BLaER1 (cell line): Measurements from ENCODE around the gene SORT1.
"Not testable (repeated sequence)": the region's sequence is repeated elsewhere in the genome, so short reads cannot be mapped to it uniquely, and the experiment has no call there.

Experiments
- H3K27ac ChIP-seq: shearing (Covaris generic); formaldehyde crosslinking; 2 replicates; pipeline ENCODE4 v1.8.1; 2022
- H3K27me3 ChIP-seq: shearing (Covaris generic); formaldehyde crosslinking; 2 replicates; pipeline ENCODE4 v1.8.1; 2022
- H3K36me3 ChIP-seq: shearing (Covaris generic); formaldehyde crosslinking; 2 replicates; pipeline ENCODE4 v1.8.1; 2022
- H3K4me1 ChIP-seq: shearing (Covaris generic); formaldehyde crosslinking; 2 replicates; pipeline ENCODE4 v1.8.1; 2022
- H3K4me2 ChIP-seq: shearing (Covaris generic); formaldehyde crosslinking; 2 replicates; pipeline ENCODE4 v1.8.1; 2022
- H3K4me3 ChIP-seq: shearing (Covaris generic); formaldehyde crosslinking; 2 replicates; pipeline ENCODE4 v1.8.1; 2022
- H3K9ac ChIP-seq: shearing (Covaris generic); formaldehyde crosslinking; 2 replicates; pipeline ENCODE4 v1.8.1; 2022
- H3K9me3 ChIP-seq: shearing (Covaris generic); formaldehyde crosslinking; 2 replicates; pipeline ENCODE4 v1.8.1; 2022
- H4K20me1 ChIP-seq: shearing (Covaris generic); formaldehyde crosslinking; 2 replicates; pipeline ENCODE4 v1.8.1; 2022
- Cebpa-rat ChIP-seq: shearing (Covaris generic); IDR thresholded peaks from 2 replicates; pipeline ENCODE4 v1.8.1; 2022

The SORT1 gene

GRCh38 chr1:109383087-109383779 lies 14.5 kb downstream of the SORT1 start:
- H3K27ac ChIP-seq: no peak overlapping the region
- H3K4me2 ChIP-seq: no peak overlapping the region
- H4K20me1 ChIP-seq: no peaks in the 10 kb centered on the region
- peaks cover 26% of the 10 kb centered on the region for H3K4me1 ChIP-seq
- H3K9me3 ChIP-seq: no peaks in the 10 kb centered on the region
- no peak overlapping the region for H3K4me3 ChIP-seq
- TF ChIP-seq Cebpa-rat: no peak
- no peaks in the 10 kb centered on the region for H3K27me3 ChIP-seq
- no peaks in the 10 kb centered on the region for H3K36me3 ChIP-seq
- no peak overlapping the region for H3K9ac ChIP-seq

- H3K36me3 ChIP-seq: no peaks in the 10 kb centered on the region
- H3K27ac ChIP-seq: no peak overlapping the region
- H4K20me1 ChIP-seq: no peaks in the 10 kb centered on the region
- H3K9me3 ChIP-seq: no peaks in the 10 kb centered on the region
- no peak for TF ChIP-seq Cebpa-rat
- H3K4me1 ChIP-seq: peaks cover 26% of the 10 kb centered on the region
- no peak overlapping the region for H3K4me3 ChIP-seq
- no peak overlapping the region for H3K9ac ChIP-seq
- no peaks in the 10 kb centered on the region for H3K27me3 ChIP-seq
- H3K4me2 ChIP-seq: no peak overlapping the region
These were observed 16.1 kb downstream of the SORT1 start for GRCh38 chr1:109381573-109381972.

- H3K27me3 ChIP-seq: no peaks in the 10 kb centered on the region
- no peak overlapping the region for H3K4me2 ChIP-seq
- no peak overlapping the region for H3K9ac ChIP-seq
- no peaks in the 10 kb centered on the region for H3K36me3 ChIP-seq
- H3K4me1 ChIP-seq: peaks cover 9% of the 10 kb centered on the region
- no peak overlapping the region for H3K27ac ChIP-seq
- no peak overlapping the region for H3K4me3 ChIP-seq
- no peak for TF ChIP-seq Cebpa-rat
- no peaks in the 10 kb centered on the region for H4K20me1 ChIP-seq
- peaks cover 3% of the 10 kb centered on the region; the same call in 1 of the 2 replicates for H3K9me3 ChIP-seq
These were observed 17.8 kb downstream of the SORT1 start for GRCh38 chr1:109379907-109380306.

GRCh38 chr1:109379422-109379821 lies 18.3 kb downstream of the SORT1 start:
- H3K4me2 ChIP-seq: no peak overlapping the region

GRCh38 chr1:109377698-109378097 lies 20.0 kb downstream of the SORT1 start:
- Histone ChIP-seq H3K4me1 (peaks cover 18% of the 10 kb centered on the region), H3K4me2 (no peak overlapping the region), H3K4me3 (no peak overlapping the region), H3K36me3 (no peaks in the 10 kb centered on the region), H3K27me3 (no peaks in the 10 kb centered on the region), H3K27ac (no peak overlapping the region), H3K9ac (no peak overlapping the region), H4K20me1 (no peaks in the 10 kb centered on the region), H3K9me3 (peaks cover 7% of the 10 kb centered on the region; the same call in 1 of the 2 replicates)
- no peak for TF ChIP-seq Cebpa-rat

More at GRCh38 chr1:109379422-109379821, 18.3 kb downstream of the SORT1 start:
- H3K27me3 ChIP-seq: no peaks in the 10 kb centered on the region
- H3K27ac ChIP-seq: no peak overlapping the region
- 0 out of 2 replicates have a peak, but pooled peaks cover 6% of the 10 kb centered on the region for H3K4me1 ChIP-seq
- no peaks in the 10 kb centered on the region for H4K20me1 ChIP-seq
- H3K36me3 ChIP-seq: no peaks in the 10 kb centered on the region
- H3K4me3 ChIP-seq: no peak overlapping the region
- H3K9me3 ChIP-seq: peaks cover 6% of the 10 kb centered on the region; the same call in 1 of the 2 replicates
- TF ChIP-seq Cebpa-rat: no peak
- H3K9ac ChIP-seq: no peak overlapping the region

- H3K9me3 ChIP-seq, H3K27me3 ChIP-seq, H4K20me1 ChIP-seq, H3K27ac ChIP-seq, H3K36me3 ChIP-seq, H3K9ac ChIP-seq, H3K4me3 ChIP-seq: not testable (repeated sequence)
- Histone ChIP-seq H3K4me1 (peaks cover 44% of the 10 kb centered on the region), H3K4me2 (0 out of 2 replicates have a peak overlapping the region, but pooled peaks have one; percentile 34)
These were observed 24.0 kb downstream of the SORT1 start for GRCh38 chr1:109373696-109374095.

GRCh38 chr1:109373126-109373525 lies 24.6 kb downstream of the SORT1 start:
- H3K4me2 ChIP-seq: peak overlapping the region; percentile 34
- no peak for TF ChIP-seq Cebpa-rat
- no peaks in the 10 kb centered on the region for H3K36me3 ChIP-seq
- H3K27me3 ChIP-seq: no peaks in the 10 kb centered on the region
- H3K4me3 ChIP-seq: no peak overlapping the region
- no peaks in the 10 kb centered on the region for H4K20me1 ChIP-seq
- H3K9ac ChIP-seq: no peak overlapping the region
- no peak overlapping the region for H3K27ac ChIP-seq
- peaks cover 48% of the 10 kb centered on the region for H3K4me1 ChIP-seq
- H3K9me3 ChIP-seq: peaks cover 7% of the 10 kb centered on the region; the same call in 1 of the 2 replicates

GRCh38 chr1:109372281-109372680 lies 25.4 kb downstream of the SORT1 start:
- Histone ChIP-seq H3K27ac (no peak overlapping the region), H4K20me1 (no peaks in the 10 kb centered on the region), H3K4me3 (no peak overlapping the region), H3K9ac (no peak overlapping the region), H3K4me1 (peaks cover 48% of the 10 kb centered on the region), H3K27me3 (no peaks in the 10 kb centered on the region), H3K9me3 (peaks cover 7% of the 10 kb centered on the region; the same call in 1 of the 2 replicates), H3K4me2 (no peak overlapping the region), H3K36me3 (peaks cover under 1% of the 10 kb centered on the region; the same call in 1 of the 2 replicates)
- TF ChIP-seq Cebpa-rat: no peak

- Histone ChIP-seq H3K27me3 (no peaks in the 10 kb centered on the region), H3K9ac (peak overlapping the region; percentile 12; the same call in 1 of the 2 replicates), H3K27ac (no peak overlapping the region), H3K9me3 (peaks cover 7% of the 10 kb centered on the region; the same call in 1 of the 2 replicates), H3K4me2 (peak overlapping the region; percentile 71), H4K20me1 (no peaks in the 10 kb centered on the region), H3K4me3 (no peak overlapping the region), H3K36me3 (peaks cover 10% of the 10 kb centered on the region), H3K4me1 (peaks cover 48% of the 10 kb centered on the region)
- TF ChIP-seq Cebpa-rat: no peak
These were observed 26.4 kb downstream of the SORT1 start for GRCh38 chr1:109371341-109371739.

GRCh38 chr1:109370712-109371340 lies 26.9 kb downstream of the SORT1 start:
- peaks cover 12% of the 10 kb centered on the region for H3K36me3 ChIP-seq
- H3K27ac ChIP-seq: peak overlapping the region; percentile 12; the same call in 1 of the 2 replicates
- H3K4me2 ChIP-seq: peak overlapping the region; percentile 71
- no peaks in the 10 kb centered on the region for H3K27me3 ChIP-seq
- H3K4me1 ChIP-seq: peaks cover 48% of the 10 kb centered on the region
- peak overlapping the region; percentile 12; the same call in 1 of the 2 replicates for H3K9ac ChIP-seq
- no peak for TF ChIP-seq Cebpa-rat
- H4K20me1 ChIP-seq: no peaks in the 10 kb centered on the region
- H3K4me3 ChIP-seq: peak overlapping the region; percentile 5; the same call in 1 of the 2 replicates
- peaks cover 7% of the 10 kb centered on the region; the same call in 1 of the 2 replicates for H3K9me3 ChIP-seq
